ENCODE measurements around the gene CD82. TPM values are rescaled to one million over a fixed set of nuclear protein-coding genes. Genes with fewer than 3 reads are reported as not detected.
A peak's percentile ranks its signal among the peaks of the same experiment; 100 is the strongest.

Gene CD82
- total RNA-seq, 5 donors from 2014 or later (not counting 1 experiment from before 2014, with no cell fraction given) = 53.4 to 99.6 (median 69.0) TPM

DNA sequence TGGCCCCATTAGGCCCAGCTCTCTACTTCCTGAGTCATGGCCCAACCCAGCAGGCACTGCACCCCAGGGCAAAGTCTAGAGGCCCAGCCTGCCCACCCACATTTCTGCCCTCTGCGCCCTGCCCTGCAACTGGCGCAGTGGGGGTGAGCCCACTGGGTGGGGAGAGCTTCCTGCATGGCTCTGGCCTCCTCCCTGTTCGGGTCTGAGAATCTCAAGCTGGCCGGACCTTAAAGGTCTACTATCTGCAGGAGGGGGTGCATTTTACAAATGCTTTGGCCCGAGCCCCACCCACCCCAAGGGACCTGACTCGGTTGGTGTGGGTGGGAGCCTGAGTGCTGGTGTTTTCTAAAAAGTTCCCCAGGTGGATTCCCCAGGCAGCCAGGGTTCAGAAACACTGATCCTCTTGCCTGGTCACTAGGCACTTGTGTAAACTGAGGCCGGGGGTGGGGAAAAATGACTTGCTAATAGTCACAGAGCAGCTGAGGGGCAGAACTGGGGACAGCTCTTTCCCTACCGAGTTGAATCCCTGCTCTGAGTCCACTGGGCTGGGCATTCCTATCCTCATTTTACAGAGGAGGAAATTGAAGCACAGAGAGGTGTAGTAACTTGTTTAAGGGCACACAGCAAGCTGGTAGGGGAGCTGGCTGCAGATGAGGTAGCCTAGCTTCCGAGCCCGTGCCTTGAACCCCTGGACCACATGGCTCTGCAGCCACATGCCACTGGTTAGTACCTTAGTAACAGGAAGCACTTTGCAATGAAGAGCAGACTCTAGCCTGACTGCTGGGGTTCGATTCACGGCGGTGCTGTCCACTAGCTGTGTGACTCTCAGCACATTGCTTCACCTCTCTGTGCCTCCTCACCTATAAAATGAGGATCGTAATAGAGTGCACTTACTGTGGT is 36.3 kb downstream of the CD82 start:
- Histone ChIP-seq H3K4me3 (ENCODE audit: control insufficient read depth in 1 of 2, extremely low read depth in 1 of 2, low read length in 1 of 2) (no peak overlapping the region), H3K27me3 (replicated peaks in 1 of 2; ENCODE audit: control insufficient read depth in 2 of 2, extremely low read depth in 1 of 2, insufficient read depth in 2 of 2, low read length in 1 of 2) (no peaks in the 10 kb centered on the region), H3K27ac (ENCODE audit: low read length) (peak overlapping the region; percentile 28), H3K4me1 (ENCODE audit: control insufficient read depth in 1 of 2, extremely low read depth in 1 of 2, insufficient read depth in 2 of 2, low read length in 2 of 2) (peaks cover 11 to 48% of the 10 kb centered on the region in 2 experiments), H3K36me3 (ENCODE audit: control insufficient read depth in 2 of 2, extremely low read depth in 1 of 2, insufficient read depth in 1 of 2, low read length in 1 of 2) (peaks cover 23 to 41% of the 10 kb centered on the region in 2 donors), H3K9me3 (no peaks in the 10 kb centered on the region)
- ATAC-seq (replicated peaks in 1 of 4) (no peak), DNase-seq (no peak)
- Mint-ChIP-seq H3K9me3 (no peaks in the 10 kb centered on the region), H3K36me3 (peaks cover 34% of the 10 kb centered on the region), H3K27me3 (no peaks in the 10 kb centered on the region), H3K27ac (peak overlapping the region; percentile 28 to 72), H3K4me3 (no peak overlapping the region), H3K4me1 (peaks cover 17 to 61% (median 23%) of the 10 kb centered on the region in 3 donors)
- POLR2A ChIA-PET = no interaction called here
- CTCF ChIA-PET = interaction anchor here (0.5 to 1.5 kb wide), 5 partner anchors 10 to 37 kb away, joined by 3 to 13 read pairs (median 3); no protein-coding TSS in a partner anchor
- 67% methylated on average over 4 of the region's 14 CpGs for WGBS (ENCODE audit: insufficient coverage)

DNA sequence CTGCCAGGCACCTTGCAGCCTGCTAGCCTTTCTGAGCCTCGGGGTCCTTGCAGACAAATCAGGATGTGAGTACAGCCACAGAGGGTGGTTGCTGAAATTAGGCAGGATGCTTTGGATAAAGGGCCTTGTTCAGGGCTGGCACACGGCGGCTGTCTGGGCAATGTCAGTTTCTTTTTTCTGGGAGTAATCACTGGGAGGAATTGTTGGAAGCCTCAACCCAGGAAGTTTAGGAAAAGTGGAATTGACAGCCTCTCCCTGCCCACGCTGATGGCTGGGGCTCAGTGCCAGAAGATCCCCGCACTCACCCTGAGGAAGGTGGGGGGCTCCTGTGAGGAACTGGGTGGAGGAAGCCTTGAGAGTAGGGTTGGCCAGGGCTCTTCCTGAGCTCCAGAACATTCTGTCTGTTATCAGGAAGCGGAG is 37.4 kb downstream of the CD82 start:
- 98% methylated on average over 6 of the region's 6 CpGs for WGBS (ENCODE audit: insufficient coverage)
- H3K4me1 ChIP-seq (ENCODE audit: control insufficient read depth in 1 of 2, extremely low read depth in 1 of 2, insufficient read depth in 2 of 2, low read length in 2 of 2) = peaks cover 0 to 36% of the 10 kb centered on the region in 2 experiments
- Mint-ChIP-seq H3K27ac (peak overlapping the region in 1 of 2 donors; percentile 28), H3K4me1 (peaks cover 8 to 60% (median 12%) of the 10 kb centered on the region in 3 donors), H3K36me3 (peaks cover 42% of the 10 kb centered on the region), H3K27me3 (no peaks in the 10 kb centered on the region), H3K4me3 (no peak overlapping the region), H3K9me3 (no peaks in the 10 kb centered on the region)
- no peak overlapping the region for H3K27ac ChIP-seq (ENCODE audit: low read length)
- no peaks in the 10 kb centered on the region for H3K9me3 ChIP-seq
- H3K36me3 ChIP-seq (ENCODE audit: control insufficient read depth in 2 of 2, extremely low read depth in 1 of 2, insufficient read depth in 1 of 2, low read length in 1 of 2) = peaks cover 23 to 46% of the 10 kb centered on the region in 2 donors
- DNase-seq (no peak), ATAC-seq (replicated peaks in 1 of 4) (no peak)
- no peaks in the 10 kb centered on the region for H3K27me3 ChIP-seq (replicated peaks in 1 of 2; ENCODE audit: control insufficient read depth in 2 of 2, extremely low read depth in 1 of 2, insufficient read depth in 2 of 2, low read length in 1 of 2)
- POLR2A ChIA-PET = no interaction called here
- H3K4me3 ChIP-seq (ENCODE audit: control insufficient read depth in 1 of 2, extremely low read depth in 1 of 2, low read length in 1 of 2) = no peak overlapping the region
- CTCF ChIA-PET = interaction anchor here (0.7 to 1.3 kb wide), 3 partner anchors 14 to 29 kb away, joined by 3 to 4 read pairs (median 3); no protein-coding TSS in a partner anchor

DNA sequence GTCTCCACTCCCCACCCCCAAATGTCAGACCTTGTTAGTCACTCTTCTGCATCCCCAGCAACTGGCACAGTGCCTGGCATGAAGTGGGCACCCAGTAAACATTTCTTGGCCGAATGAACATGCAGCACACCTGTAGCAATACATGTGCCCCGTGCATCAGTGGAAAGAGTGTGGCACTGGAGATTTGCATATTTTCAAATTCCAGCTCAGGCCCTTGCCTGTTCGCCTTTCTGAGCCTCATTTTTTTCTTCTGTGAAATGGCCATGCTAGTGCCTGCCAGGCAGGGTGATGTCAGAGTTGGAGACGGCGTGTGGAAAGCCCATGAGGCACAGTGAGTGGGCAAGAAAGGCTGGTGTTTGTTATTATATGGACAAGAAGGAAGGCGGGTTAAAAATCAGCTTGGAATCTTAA is 38.7 kb downstream of the CD82 start:
- H3K9me3 Mint-ChIP-seq = no peaks in the 10 kb centered on the region
- DNase-seq (no peak), ATAC-seq (replicated peaks in 1 of 4) (no peak)
- 69% methylated on average over 6 of the region's 6 CpGs for WGBS (ENCODE audit: insufficient coverage)
- peaks cover 23 to 46% of the 10 kb centered on the region in 2 donors for H3K36me3 ChIP-seq (ENCODE audit: control insufficient read depth in 2 of 2, extremely low read depth in 1 of 2, insufficient read depth in 1 of 2, low read length in 1 of 2)
- POLR2A ChIA-PET = no interaction called here
- no peaks in the 10 kb centered on the region for H3K27me3 ChIP-seq (replicated peaks in 1 of 2; ENCODE audit: control insufficient read depth in 2 of 2, extremely low read depth in 1 of 2, insufficient read depth in 2 of 2, low read length in 1 of 2)
- H3K36me3 Mint-ChIP-seq = peaks cover 43% of the 10 kb centered on the region
- no peaks in the 10 kb centered on the region for H3K9me3 ChIP-seq
- no peak overlapping the region for H3K27ac ChIP-seq (ENCODE audit: low read length)
- H3K4me1 ChIP-seq (ENCODE audit: control insufficient read depth in 1 of 2, extremely low read depth in 1 of 2, insufficient read depth in 2 of 2, low read length in 2 of 2) = peaks cover 8 to 39% of the 10 kb centered on the region in 2 experiments
- no peak overlapping the region for H3K4me3 Mint-ChIP-seq
- H3K27ac Mint-ChIP-seq = peak overlapping the region in 1 of 2 donors; percentile 79
- peaks cover 18 to 63% (median 19%) of the 10 kb centered on the region in 3 donors for H3K4me1 Mint-ChIP-seq
- CTCF ChIA-PET = no interaction called here
- no peak overlapping the region for H3K4me3 ChIP-seq (ENCODE audit: control insufficient read depth in 1 of 2, extremely low read depth in 1 of 2, low read length in 1 of 2)
- H3K27me3 Mint-ChIP-seq = no peaks in the 10 kb centered on the region

DNA sequence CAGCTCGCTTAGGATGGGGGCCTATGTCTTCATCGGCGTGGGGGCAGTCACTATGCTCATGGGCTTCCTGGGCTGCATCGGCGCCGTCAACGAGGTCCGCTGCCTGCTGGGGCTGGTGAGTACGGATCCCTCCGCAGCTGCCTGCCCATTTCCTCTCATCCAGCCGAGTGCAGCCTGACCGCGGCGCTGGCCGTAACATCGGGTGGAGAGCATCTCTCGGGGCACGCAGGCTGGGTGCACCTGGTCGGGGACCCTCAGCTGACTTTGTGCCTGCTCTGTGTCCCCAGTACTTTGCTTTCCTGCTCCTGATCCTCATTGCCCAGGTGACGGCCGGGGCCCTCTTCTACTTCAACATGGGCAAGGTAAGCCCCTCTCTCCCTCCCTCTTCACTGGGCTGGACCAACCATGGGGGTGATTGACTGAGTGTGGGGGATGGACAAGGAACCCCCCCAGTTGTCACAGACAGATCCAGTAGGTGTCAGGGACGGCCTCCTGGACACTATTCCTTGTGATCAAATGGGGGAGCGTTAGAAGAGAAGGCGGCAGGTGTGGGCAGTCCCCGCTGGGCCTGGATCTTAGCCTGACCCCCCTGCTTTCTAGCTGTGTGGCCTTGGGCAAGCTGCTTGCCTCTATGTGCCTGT is 39.7 kb downstream of the CD82 start:
- DNase-seq = no peak
- Mint-ChIP-seq H3K27me3 (no peaks in the 10 kb centered on the region), H3K4me3 (no peak overlapping the region), H3K9me3 (no peaks in the 10 kb centered on the region), H3K36me3 (peaks cover 39% of the 10 kb centered on the region), H3K27ac (peak overlapping the region in 1 of 2 donors; percentile 15), H3K4me1 (peaks cover 23 to 65% (median 28%) of the 10 kb centered on the region in 3 donors)
- 96% methylated on average over 22 of the region's 25 CpGs for WGBS (ENCODE audit: insufficient coverage)
- Histone ChIP-seq H3K4me3 (ENCODE audit: control insufficient read depth in 1 of 2, extremely low read depth in 1 of 2, low read length in 1 of 2) (no peak overlapping the region), H3K9me3 (no peaks in the 10 kb centered on the region), H3K27ac (ENCODE audit: low read length) (no peak overlapping the region), H3K4me1 (ENCODE audit: control insufficient read depth in 1 of 2, extremely low read depth in 1 of 2, insufficient read depth in 2 of 2, low read length in 2 of 2) (peaks cover 18 to 41% of the 10 kb centered on the region in 2 experiments), H3K36me3 (ENCODE audit: control insufficient read depth in 2 of 2, extremely low read depth in 1 of 2, insufficient read depth in 1 of 2, low read length in 1 of 2) (peaks cover 22 to 46% of the 10 kb centered on the region in 2 donors), H3K27me3 (replicated peaks in 1 of 2; ENCODE audit: control insufficient read depth in 2 of 2, extremely low read depth in 1 of 2, insufficient read depth in 2 of 2, low read length in 1 of 2) (no peaks in the 10 kb centered on the region)
- CTCF ChIA-PET = no interaction called here
- POLR2A ChIA-PET = interaction anchor here in 1 of 2 donors (0.6 kb wide), 1 partner anchor 348 kb away, joined by 3 read pairs; no protein-coding TSS in a partner anchor
- no peak for ATAC-seq (replicated peaks in 1 of 4)

DNA sequence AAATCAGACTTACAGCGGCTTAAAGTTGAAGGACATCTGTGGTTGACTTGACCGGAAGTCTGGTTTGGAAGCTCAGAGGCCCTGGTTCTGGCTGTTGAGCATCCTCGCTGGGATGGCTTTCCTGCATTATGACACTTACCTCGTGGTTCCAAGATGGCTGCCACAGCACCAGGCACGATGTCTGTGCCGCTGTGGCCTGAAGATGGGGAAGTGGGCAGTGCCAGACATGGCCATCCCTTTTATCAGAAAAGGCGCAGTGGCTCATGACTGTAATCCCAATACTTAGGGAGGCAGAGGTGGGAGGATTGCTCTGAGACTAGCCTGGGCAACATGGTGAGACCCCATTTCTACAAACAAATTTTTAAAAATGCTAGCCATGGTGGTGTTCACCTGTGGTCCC is 40.5 kb downstream of the CD82 start:
- ATAC-seq (replicated peaks in 1 of 4) (no peak), DNase-seq (no peak)
- Mint-ChIP-seq H3K27ac (peak overlapping the region in 1 of 2 donors; percentile 94), H3K4me1 (peaks cover 28 to 66% (median 32%) of the 10 kb centered on the region in 3 donors), H3K27me3 (no peaks in the 10 kb centered on the region), H3K9me3 (no peaks in the 10 kb centered on the region), H3K4me3 (no peak overlapping the region), H3K36me3 (peaks cover 36% of the 10 kb centered on the region)
- 96% methylated on average over 4 of the region's 7 CpGs for WGBS (ENCODE audit: insufficient coverage)
- Histone ChIP-seq H3K4me1 (ENCODE audit: control insufficient read depth in 1 of 2, extremely low read depth in 1 of 2, insufficient read depth in 2 of 2, low read length in 2 of 2) (peaks cover 22 to 43% of the 10 kb centered on the region in 2 experiments), H3K27ac (ENCODE audit: low read length) (no peak overlapping the region), H3K4me3 (ENCODE audit: control insufficient read depth in 1 of 2, extremely low read depth in 1 of 2, low read length in 1 of 2) (no peak overlapping the region), H3K27me3 (replicated peaks in 1 of 2; ENCODE audit: control insufficient read depth in 2 of 2, extremely low read depth in 1 of 2, insufficient read depth in 2 of 2, low read length in 1 of 2) (no peaks in the 10 kb centered on the region), H3K9me3 (no peaks in the 10 kb centered on the region), H3K36me3 (ENCODE audit: control insufficient read depth in 2 of 2, extremely low read depth in 1 of 2, insufficient read depth in 1 of 2, low read length in 1 of 2) (peaks cover 15 to 41% of the 10 kb centered on the region in 2 donors)
- POLR2A ChIA-PET = no interaction called here
- CTCF ChIA-PET = no interaction called here

DNA sequence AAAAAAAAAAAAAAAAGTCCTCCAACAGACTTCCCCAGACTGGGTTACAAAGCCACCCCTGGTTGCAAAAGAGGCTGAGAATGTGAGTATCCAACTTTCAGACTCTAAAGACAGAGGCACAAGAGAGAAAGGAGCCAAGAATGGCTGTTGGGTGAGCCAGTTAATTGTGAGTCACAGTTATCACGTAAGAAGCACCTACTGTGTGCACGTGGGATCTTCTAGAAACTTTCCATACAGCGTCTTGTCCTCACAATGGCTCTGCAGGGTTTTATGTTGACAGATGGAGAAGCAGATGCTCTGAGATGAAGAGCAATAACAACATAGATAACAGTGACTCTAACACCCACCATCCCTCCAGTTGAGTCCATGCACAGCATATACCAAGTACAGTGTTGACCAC is 41.0 kb downstream of the CD82 start:
- Mint-ChIP-seq H3K9me3 (no peaks in the 10 kb centered on the region), H3K4me1 (peaks cover 32 to 66% (median 37%) of the 10 kb centered on the region in 3 donors)
- no peak for ATAC-seq (replicated peaks in 1 of 4)

More for the DNA sequence above, 41.0 kb downstream of the CD82 start:
- DNase-seq = no peak
- ChIA-PET POLR2A (no interaction called here), CTCF (no interaction called here)
- Histone ChIP-seq H3K4me1 (ENCODE audit: control insufficient read depth in 1 of 2, extremely low read depth in 1 of 2, insufficient read depth in 2 of 2, low read length in 2 of 2) (peaks cover 27 to 43% of the 10 kb centered on the region in 2 experiments), H3K27me3 (replicated peaks in 1 of 2; ENCODE audit: control insufficient read depth in 2 of 2, extremely low read depth in 1 of 2, insufficient read depth in 2 of 2, low read length in 1 of 2) (no peaks in the 10 kb centered on the region), H3K9me3 (no peaks in the 10 kb centered on the region), H3K36me3 (ENCODE audit: control insufficient read depth in 2 of 2, extremely low read depth in 1 of 2, insufficient read depth in 1 of 2, low read length in 1 of 2) (peaks cover 14 to 40% of the 10 kb centered on the region in 2 donors), H3K4me3 (ENCODE audit: control insufficient read depth in 1 of 2, extremely low read depth in 1 of 2, low read length in 1 of 2) (no peak overlapping the region), H3K27ac (ENCODE audit: low read length) (no peak overlapping the region)
- Mint-ChIP-seq H3K36me3 (peaks cover 36% of the 10 kb centered on the region), H3K27ac (peak overlapping the region; percentile 92 to 94), H3K27me3 (no peaks in the 10 kb centered on the region), H3K4me3 (no peak overlapping the region)
- no CpG with 5 or more reads among the region's 3 CpGs for WGBS (ENCODE audit: insufficient coverage)
